HG03378 (cell line): ENCODE data around the gene DIPK2A.

ENCODE experiments used
- ATAC-seq: cut with Tn5 transposase; IDR thresholded peaks from one replicate; pipeline ENCODE4 v1.9.1; 2021; ENCODE audit warnings: mild to moderate bottlenecking, moderate library complexity; ENCODE audit not compliant: unreplicated experiment

DIPK2A gene

DNA sequence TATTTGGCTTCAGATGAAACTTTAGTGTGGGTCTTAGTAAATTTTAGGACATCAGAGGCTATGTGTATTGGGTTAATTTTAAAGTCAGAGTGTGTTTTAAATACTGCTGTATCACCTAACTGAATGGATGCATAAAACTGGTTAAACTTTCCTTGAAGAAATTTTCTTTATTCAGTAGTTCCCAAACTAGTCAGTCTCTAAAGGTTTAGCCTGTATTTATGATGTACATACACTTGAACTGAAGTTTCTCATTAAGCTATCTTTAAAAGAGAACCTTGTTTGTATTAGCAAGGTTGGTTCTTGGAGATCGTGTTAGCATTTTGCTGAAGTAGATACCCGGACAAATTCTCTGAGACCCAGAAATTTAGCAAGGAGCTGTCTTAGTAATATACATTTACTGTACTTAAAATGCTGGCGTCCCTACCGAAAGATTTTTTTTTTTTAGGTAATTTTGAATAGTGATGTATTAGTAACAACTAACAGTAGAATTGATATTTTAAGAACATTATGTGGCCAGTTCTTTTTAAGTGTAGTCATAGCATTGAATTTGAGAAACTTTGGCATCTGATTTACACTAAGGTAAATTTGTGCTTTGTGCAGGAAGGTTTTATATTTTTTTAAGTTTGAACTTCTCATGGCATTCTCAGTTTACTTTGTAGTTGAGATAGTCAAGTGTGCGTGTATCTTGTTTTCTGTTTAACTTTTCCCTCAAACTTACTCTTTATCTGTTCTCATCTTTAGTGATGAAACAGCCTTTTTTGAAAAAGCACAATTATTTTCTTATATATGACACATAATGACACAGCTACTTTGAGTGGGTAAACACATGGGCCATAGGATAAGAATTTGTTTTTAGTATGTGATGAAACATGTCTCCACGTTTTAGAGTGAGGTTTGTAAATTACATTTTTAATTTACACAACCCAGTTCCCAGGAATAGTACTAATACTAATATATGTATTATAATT lies 2.9 kb downstream of the DIPK2A start:
- no peak for ATAC-seq

DNA sequence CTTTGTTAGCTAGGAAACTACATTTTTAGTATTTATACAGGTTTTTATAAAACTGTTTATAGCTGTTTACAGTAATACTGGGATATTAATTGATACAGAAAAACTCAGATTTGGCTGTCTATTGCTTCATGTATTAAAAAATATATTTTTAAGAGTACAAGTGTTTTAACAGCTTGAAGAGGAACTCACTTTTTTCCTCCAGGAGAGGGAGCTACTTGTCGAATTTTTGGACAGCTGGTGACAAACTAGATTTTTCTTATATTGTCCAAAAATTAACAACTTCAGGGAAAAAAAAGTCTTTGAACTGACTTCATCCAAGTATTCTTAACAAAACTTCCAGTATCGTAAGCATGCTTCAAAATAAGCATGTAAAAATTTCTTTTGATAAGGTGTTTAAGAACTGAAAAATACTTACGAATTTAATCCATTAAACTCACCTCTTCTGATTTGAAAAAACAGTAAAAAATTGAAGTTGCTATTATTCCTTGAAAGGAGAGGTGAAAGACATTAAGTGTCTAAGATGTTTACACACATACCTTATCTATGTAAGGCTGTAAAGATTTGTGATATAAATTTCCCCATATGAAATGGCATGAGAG lies 4.0 kb downstream of the DIPK2A start:
- ATAC-seq: no peak

DNA sequence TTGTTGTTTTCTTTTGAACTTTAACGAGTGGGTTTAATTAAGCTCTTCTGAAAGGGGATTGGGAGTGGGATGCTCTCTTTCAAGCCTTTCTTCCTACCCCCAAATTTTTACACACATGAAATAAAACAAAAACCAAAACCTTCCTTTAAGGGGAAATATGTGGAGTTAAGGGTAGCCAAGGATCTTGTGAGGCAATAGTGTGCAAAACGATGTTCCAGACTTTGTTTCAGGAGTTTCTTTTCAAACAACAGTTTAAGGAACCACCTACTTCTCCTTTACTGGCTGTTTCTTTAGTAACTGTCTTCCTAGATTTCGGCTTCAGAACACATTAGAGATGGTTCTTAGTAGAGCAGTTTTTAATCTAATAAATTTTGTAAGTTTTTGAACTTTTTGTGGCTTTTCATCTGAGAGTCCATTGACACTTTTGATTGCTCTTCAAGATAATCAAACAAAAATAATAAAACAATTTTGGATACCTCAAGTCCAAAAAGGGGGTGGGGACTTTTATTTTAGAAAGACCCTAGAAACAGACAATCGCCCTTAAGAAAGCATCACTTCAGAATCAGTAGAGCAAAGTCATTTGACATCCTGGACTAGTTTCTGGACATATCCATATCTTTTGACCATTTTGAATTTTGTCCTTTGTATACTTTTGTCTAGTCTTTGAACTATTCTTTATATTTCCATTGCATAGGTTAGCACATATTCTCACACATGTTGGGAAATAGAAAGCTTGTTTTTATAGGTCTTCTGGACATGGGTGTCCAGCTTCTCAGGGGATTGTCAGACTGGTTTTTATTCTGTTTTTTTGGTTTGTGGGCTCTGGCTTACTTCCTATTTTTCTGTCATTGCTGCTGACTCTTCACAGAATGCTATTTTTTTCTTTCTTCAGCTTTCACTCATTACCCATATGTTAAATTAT lies 6.0 kb downstream of the DIPK2A start:
- ATAC-seq: peak; percentile 55

DNA sequence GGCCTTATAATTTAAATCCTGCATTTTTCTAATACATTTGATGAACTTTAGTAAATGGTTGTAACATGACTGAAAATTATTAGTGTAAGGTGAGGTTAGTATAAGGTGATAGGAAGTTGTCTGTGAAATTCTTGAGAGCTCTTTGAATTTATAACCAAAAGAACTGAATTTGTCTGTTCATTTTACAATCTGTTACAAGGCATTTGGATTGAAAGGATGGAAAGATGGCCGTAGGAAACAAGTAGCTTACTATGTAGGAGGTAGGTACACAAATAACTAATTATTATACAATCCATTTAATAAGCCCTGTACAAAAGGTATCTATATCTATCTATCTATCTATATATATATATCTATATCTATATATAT lies 6.6 kb downstream of the DIPK2A start:
- ATAC-seq: no peak

DNA sequence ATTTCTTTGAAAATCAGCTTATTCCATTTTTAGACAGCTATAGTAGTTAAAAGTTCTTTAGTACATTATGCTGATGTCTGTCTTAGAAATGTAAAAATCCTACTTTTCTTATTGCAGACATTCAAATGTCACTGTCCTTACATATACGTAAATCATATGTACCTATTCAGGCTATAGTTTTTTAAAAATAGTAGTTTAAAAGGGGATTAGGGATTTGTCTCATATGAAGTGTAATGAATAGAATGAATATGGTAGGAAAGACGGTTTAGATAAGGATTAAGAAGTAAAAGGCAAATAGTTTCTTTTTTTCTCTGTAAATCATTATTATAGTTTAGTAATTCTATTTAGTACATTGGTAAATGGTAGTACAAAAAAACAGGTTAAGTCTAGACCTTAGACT lies 7.4 kb downstream of the DIPK2A start:
- ATAC-seq: no peak

DNA sequence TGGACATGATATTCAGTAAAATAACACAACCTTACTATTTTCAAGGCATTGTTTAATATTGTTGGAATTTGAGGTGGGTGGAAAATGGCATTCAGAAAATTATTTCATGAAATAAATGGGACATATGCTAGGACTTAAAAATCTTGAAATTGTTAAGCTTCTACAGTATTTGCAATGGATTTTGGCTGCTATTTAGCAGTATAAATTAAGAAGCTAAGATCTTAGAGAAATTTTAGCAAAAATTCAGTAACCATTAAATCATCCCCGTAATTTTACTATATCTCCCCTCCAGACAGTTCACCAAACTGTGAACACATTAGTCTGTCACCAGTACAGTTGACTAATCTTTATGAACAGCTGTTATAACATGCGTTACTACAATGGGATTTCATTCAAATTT lies 8.2 kb downstream of the DIPK2A start:
- ATAC-seq: no peak

DNA sequence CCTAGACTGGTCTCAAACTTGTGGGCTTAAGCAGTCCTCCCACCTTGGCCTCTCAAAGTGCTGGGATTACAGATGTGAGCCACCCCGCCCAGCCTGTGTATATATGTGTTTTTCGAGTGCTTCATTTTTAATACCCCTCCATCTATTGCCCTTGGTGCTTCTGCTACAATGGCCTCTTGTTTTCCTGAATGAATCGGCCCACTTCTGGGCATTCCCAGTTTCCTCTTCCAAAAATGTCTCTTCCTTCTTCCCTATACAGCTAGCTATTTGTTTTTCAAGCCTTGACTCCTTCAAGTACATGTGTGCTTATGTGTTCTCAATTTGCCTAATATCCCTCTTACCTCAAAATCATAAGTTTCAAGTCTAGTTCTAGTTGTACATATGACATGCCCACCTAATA lies 16.7 kb downstream of the DIPK2A start:
- ATAC-seq: no peak

DNA sequence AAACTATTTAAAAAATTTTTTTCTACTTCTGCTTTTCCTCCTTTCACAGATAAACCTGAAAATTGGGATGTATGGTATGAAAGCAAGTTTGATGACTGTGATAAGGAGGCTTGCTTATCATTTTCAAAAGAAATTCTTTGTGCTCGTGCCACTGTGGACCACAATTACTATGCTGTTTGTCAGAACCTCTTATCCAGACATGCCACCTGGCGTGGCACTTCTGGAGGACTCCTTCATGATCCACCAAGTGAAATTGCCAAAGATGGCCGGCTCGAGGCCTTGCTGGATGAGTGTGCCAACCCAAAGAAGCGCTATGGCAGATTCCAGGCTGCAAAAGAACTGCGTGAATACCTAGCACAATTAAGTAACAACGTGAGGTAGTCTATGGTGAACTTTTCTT lies 17.8 kb downstream of the DIPK2A start:
- ATAC-seq: no peak

DNA sequence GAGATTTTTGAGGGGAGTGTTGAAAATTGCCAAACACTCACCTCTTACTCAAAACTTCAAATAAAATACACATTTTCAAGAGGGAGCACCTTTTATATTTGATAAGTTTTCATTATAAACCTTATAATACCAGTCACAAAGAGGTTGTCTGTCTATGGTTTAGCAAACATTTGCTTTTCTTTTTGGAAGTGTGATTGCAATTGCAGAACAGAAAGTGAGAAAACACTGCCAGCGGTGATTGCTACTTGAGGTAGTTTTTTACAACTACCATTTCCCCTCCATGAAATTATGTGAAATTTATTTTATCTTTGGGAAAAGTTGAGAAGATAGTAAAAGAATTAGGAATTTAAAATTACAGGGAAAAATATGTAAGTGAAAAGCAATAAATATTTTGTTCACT lies 20.1 kb downstream of the DIPK2A start:
- peak; percentile 39 for ATAC-seq

DNA sequence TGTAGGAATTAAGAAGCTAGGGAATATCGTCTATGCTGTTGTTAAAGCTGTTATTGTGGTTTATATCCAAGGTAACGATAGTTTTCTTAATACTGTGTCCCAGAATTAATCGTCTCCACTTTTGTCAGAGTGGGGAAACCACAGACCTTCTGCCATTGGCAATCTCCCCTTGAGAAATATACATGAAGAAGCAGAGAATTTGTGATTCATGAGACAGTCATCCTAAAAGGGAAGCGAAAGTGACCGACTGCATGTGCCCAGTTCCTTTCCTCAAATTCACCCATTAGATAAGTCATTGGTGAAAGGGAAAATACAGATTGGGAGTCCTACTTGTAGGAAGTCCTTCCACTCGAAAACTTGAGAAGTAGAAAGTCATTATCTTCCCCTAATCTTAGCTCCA lies 26.6 kb downstream of the DIPK2A start:
- ATAC-seq: no peak

DNA sequence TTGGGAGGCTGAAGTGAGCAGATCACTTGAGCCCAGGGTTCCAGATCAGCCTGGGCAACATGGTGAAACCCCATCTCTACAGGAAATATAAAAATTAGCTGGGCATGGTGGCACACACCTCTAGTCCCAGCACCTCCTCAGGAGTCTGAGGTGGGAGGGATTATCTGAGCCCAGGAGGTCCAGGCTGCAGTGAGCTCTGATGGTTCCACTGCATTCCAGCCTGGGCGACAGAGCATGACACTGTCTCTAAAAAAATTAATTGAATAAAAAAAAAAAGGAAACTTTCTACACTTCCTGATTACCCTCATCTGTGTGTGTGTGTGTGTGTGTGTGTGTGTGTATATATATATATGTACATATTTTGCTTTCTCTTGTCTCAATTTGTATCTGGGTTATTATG lies 31.4 kb downstream of the DIPK2A start:
- no peak for ATAC-seq

DNA sequence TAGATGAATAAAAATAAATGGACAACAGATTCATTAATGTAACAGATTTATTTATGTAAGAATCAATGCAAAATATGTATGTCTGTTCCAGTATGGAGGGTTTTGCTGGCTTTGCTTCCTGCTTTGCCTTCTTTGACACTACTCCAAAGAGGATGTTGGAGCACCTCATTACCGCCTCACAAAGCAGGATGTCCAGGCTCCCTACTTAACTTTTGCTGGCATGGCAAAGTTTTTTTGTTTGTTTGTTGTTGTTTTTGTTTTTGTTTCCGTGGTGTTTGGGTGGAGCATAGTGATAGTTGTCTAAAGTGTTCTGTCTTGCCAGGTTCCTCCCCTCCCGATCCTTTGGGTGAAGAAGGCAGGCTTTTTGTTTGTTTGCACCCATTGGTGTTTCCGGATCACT lies 38.7 kb downstream of the DIPK2A start:
- ATAC-seq: no peak

DNA sequence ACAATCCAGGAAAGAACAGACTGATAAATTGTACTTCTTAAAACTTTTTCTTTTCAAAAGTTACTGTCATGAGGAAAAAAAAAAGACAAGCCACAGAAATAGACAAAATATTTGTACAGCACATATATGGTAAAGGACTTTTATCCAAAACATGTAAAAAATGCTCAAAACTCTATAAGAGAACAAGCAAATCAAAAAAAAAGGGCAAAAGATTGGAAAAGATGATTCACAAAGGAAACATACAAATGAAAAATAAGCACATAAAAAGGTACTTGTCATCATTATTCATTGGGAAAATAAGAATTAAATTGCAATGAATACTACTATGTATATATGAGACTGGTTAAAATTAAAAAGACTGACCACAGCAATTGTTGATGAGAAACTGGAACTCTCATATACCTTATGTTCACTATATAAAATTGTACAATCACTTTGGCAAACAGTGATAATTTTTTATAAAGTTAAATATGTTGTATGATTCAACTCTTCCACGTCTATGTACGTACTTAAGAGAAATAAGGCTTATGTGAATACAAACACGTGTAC lies 39.7 kb downstream of the DIPK2A start:
- no peak for ATAC-seq

DNA sequence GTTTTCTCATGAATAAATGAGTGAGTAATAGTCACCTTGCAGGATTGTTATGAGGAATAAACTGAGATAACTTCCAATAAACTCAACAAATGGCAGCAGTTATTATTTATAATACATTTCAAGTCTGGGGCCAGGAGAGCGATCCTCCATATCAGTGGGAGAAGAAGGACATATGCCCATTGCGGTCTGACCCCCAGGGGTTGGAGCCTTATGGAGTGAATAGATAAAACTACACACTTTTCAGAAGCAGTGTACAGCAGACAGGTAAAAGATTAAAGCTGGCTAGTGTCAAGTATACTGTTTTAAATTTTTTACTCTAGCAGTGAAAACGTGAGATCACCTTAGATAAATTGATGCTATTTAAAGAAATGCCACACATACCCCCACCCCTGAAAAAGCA lies 43.5 kb downstream of the DIPK2A start:
- ATAC-seq: no peak

DNA sequence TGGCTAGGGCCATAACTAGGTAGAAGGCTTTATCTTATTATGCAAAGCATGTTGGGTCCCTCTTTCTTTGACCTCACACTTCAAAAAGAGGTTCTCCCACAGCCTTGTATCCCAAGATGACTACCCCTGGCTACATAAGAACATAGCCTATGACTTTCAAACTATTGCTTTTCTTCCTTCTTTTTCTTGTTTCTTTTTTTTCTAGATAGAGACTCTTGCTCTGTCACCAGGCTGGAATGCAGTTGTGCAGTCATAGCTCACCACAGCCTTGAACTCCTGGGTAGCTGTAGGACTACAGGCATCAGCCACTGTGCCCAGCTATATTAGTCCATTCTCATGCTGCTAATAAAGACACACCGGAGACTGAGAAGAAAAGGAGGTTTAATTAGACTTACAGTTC lies 47.2 kb downstream of the DIPK2A start:
- ATAC-seq: no peak
